DMS53 treated with DMSO at 0.1 percent for 48 hours (cell line): ENCODE results near the gene CDR2L.
A peak's percentile ranks its signal among the peaks of the same experiment; 100 is the strongest.

Source experiments
- DNase-seq: peaks from one replicate; lab custom pipeline; 2025; ENCODE audit not compliant: unreplicated experiment; lab: John Stamatoyannopoulos, UW

Gene CDR2L

GRCh38 chr17:74987418-74987908, at the start of gene CDR2L:
Gene CDR2L, plus strand, starts transcription at chr17:74987632. Its CDS starts 412 bp downstream, at chr17:74988044.
- DNase-seq: peak; percentile 94

GRCh38 chr17:74938194-74938950, 49.1 kb upstream of the CDR2L start:
- DNase-seq: no peak

DNA sequence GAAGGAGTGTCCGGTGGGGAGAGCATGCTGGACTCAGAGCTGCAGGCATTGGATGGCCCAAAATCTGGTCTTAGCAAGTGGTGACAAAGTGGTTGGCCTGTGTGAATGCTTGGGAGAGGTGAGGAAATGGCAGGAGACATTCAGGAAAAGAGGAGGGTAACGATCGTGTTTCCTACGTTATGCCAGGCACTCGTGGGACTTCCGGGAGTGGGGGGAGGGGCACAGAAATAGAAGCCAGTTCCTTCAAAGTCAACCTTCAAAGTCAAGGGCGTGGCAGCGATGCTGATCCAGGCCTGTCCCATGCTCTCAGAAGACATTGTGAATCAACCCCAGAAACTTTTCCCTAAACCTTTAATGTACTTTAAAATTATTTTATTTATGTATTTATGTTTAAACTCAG, 47.9 kb upstream of the CDR2L start:
- no peak for DNase-seq

- DNase-seq: no peak
Observed at GRCh38 chr17:74941128-74941725, 46.2 kb upstream of the CDR2L start.

DNA sequence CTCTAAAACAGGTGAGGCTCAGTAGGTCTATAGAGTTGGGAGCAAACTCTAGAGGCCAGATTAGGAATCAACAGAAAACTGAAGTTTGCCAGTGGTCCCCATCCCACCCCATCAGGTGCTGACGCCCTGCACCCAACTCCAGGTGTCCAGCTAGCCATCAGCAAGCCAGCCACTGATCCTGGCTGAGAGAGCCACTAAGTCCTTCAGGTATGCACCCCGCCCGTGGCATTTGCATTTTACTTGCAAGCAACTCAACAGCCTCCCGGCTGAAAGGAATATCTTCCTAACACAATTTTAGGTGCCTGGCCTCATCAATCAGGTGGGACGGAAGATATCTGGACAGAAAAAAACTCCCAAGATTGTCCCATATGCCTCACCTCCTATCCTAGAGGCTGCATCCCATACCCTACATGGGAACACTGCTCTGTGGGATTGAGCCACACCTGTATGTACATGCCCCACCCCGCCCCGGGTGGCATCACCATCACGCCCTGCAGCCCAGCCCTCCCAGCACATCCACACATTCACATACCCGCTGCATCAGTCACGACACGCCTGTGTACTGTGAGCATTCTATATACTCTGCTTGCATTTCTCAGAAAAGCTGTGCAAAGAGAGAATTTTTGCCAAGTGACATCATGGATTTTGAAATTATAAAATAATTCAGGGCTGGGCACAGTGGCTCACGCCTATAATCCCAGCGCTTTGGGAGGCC, 43.5 kb upstream of the CDR2L start:
- no peak for DNase-seq

DNA sequence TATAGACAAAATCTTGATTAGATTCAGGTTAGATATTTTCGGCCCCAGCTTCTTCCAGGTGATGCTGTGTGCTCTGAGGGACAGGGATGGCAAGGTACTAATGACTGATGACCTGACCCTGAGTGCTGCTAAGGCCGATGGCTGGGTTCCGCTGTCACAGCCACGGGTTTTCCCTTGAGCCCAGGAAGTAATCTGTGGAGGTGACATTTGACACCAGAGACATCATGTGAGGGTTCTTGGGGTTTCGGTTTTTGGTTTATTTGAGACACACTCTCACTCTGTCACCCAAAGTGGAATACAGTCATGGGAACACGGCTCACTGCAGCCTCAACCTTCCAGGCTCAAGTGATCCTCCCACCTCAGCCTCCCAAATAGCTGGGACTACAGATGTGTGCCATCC, 41.9 kb upstream of the CDR2L start:
- no peak for DNase-seq

- no peak for DNase-seq
Observed at GRCh38 chr17:74946641-74947040, 40.8 kb upstream of the CDR2L start.

- no peak for DNase-seq
Observed at GRCh38 chr17:74947041-74947754, 40.2 kb upstream of the CDR2L start.

GRCh38 chr17:74949455-74950115, 37.8 kb upstream of the CDR2L start:
- DNase-seq: peak; percentile 54

DNA sequence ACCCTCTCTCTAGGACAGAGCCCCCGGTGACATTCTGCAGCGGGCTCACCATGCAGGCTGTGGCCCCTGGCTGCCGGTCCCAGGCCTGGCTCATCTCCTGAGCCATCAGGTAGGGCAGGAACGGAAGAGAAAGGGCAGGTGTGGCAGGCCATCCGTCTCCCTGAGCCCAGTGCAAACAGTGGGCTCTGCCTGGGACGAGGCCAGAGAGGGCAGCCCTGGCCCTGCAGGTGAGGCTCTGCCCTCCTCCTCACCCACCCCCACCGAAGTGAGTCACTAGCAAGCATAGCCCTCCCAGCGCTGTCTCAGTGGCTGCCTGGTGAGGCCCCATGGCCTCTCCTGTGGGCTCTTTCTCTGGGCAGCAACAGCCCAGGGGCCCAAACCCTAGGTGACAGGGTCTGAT, 37.2 kb upstream of the CDR2L start:
- peak; percentile 89 for DNase-seq

DNA sequence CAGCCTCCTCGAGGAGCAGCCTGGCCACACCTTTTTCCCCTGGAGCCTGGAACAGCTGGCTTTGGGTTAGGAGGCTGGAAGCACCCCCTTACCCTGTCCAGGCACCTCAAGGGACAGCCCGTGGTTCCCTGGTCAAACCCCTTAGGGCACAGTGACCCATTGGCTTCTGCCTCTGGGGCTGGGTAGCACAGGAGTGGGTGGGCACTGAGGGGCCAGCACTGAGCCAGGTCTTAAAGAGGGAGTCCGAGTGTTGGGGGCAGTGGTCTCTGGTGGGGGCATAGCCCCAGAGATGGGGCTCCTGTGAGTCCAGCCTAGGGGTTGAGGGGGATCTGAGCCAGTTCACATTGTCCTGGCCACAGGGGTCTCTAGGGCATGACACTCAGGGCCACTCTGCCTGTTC, 36.4 kb upstream of the CDR2L start:
- DNase-seq: no peak

- DNase-seq: no peak
Observed at GRCh38 chr17:74951680-74952421, 35.6 kb upstream of the CDR2L start.

DNA sequence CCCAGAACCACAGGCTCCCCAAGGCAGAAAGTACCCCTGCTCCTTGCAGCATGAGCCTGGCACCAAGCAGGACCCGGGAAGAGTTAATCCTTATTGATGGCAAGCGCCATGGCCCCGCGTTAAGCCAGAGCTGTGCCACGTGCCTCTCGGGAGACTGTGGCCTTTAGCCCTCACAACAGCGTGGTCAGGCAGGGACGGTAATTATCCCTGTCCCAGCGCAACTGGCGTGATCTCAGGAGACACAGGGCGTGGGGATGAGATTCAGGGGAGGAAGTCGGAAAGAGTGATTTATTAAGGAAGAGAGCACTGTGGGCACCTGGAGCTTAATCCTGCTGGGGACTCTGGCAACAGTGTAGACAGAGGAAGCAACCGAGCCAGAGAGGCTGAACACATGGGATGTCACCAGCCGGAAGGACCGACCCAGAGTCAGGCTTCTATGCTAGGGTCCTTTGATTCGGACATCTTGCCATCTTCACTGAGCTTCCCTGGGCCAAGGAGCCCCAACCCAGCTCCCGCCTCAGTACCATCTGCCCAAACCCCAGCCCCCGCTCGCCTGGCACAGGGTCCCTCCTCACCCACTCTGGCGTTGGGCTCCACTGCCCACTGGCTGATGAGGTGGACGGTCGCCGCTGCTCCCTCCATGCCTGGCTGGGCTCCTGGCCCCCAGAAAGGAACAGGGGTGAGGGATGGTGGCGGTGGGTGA, 34.9 kb upstream of the CDR2L start:
- no peak for DNase-seq

- no peak for DNase-seq
Observed at GRCh38 chr17:74953134-74953687, 34.2 kb upstream of the CDR2L start.

GRCh38 chr17:74954115-74954514, 33.3 kb upstream of the CDR2L start:
- no peak for DNase-seq

DNA sequence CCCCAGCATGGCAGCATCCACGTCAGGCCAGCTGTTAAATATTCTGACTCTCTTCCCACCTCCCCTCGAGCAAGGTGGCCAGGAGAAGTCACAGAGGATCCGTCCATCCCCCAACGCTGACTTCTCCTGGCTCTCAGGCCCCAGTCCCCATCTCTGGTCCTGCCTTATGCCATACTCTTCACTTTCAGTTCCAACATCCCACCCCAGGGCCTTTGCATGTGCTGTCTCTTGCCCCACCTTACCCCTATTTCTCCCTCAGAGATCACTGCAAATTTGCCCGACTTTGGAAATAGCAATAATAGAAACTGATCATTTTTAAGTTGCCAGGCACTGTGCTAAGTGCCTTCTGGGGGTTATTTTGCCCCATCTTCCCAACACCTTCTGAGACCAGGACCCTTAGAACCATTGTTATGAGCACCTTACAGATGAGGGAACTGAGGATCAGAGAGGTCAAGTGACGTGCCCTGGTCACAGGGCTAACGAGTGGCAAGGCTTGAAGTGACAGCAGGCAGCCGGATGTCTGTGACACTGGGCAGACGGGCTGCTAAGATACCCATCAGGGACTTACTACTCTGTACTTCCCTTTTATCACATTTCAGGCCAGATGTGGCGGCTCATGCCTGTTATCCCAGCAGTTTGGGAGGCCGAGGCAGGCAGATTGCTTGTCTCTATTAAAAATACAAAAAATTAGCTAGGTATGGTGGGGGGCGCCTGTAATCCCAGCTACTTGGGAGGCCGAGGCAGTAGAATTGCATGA, 32.6 kb upstream of the CDR2L start:
- DNase-seq: no peak

DNA sequence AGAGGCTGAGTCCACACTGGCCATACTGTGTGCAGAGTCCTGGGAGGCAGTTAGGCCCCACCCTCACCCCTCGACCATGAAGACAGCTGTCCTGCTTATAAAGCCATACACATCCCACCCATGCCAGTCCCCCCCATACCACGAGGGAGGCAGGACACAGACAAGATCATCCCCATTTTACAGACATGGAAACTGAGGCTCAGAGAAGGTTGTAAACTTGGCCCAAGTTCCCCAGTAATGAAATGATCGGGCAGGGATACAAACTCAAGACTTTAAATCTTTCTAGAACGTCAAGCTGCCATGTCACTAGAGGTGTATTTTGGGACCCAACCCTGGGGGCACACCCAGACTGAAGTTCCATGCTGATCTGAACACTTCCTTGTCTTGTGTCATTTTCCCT, 31.3 kb upstream of the CDR2L start:
- no peak for DNase-seq

DNA sequence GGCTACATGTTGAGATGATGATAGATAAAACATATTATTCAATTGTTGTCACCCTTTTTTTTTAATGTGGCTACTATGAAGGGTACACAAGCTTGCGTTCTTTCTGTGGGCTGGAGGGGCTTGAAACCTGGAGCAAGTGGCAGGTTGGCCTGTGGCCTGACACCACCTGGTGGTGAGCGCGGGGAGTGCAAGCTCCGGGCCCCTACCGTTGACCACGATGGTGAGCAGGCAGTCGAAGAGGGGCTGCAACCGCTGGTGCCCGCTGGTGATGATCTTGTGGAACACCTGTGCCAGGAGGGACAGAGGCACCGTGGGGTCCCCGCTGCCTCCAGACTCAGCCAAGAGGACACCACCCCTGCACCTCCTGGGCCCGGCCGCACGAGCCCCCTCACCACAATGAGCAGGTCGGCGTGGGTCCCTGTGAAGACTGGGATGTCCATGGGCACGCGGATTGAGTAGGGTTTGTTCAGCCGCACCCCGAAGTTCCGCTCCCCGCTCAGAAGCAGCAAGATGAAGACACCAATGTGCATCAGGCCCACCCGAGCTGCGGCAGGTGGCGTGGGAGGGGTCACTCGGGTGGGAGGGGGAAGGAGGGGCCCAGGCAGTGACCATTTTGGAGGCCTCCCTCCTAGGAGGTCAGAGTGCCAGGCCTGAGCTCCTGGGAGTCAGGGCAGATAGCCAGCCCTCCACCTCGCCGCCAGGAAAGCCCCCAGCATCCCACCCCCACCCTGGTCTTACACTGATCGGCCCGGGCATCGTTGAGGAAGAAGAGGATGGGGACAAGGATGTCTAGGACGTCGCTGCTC, 29.3 kb upstream of the CDR2L start:
- peak; percentile 40 for DNase-seq
